Stimulated activated CD8-positive, alpha-beta memory T cell treated with anti-CD3 and anti-CD28 coated beads, Interleukin-4, amount 100 ng/mL, for 24 hours (primary cell): Measurements from ENCODE around the gene DCPS.
"Not testable (repeated sequence)": the region's sequence is repeated elsewhere in the genome, so short reads cannot be mapped to it uniquely, and the experiment has no call there.

ENCODE experiments used
- DNase-seq: peaks from one replicate; pipeline ENCODE4 v3.0.0-alpha.2; 2020; ENCODE audit warnings: low read depth

Gene DCPS

GRCh38 chr11:126383339-126384335, 79.8 kb downstream of the DCPS start:
- no peak for DNase-seq

- no peak for DNase-seq
Measured at GRCh38 chr11:126384449-126385070, 80.7 kb downstream of the DCPS start.

- no peak for DNase-seq
Measured at GRCh38 chr11:126385991-126386728, 82.3 kb downstream of the DCPS start.

- DNase-seq, result not testable (repeated sequence)
Measured at GRCh38 chr11:126386729-126387071, 82.8 kb downstream of the DCPS start.

GRCh38 chr11:126387857-126388256, 84.0 kb downstream of the DCPS start:
- DNase-seq, result no peak

GRCh38 chr11:126390272-126390867, 86.5 kb downstream of the DCPS start:
- no peak for DNase-seq

GRCh38 chr11:126391286-126391954, 87.6 kb downstream of the DCPS start:
- no peak for DNase-seq

- DNase-seq, result no peak
Measured at GRCh38 chr11:126391970-126392632, 88.2 kb downstream of the DCPS start.

- DNase-seq, result no peak
Measured at GRCh38 chr11:126392633-126393013, 88.8 kb downstream of the DCPS start.

GRCh38 chr11:126393143-126393542, 89.3 kb downstream of the DCPS start:
- no peak for DNase-seq

GRCh38 chr11:126394036-126394435, 90.2 kb downstream of the DCPS start:
- no peak for DNase-seq

GRCh38 chr11:126394634-126395072, 90.8 kb downstream of the DCPS start:
- DNase-seq, result not testable (repeated sequence)
